GM12878 (cell line): Measurements from ENCODE around the gene NIPA2. TPM values are rescaled to one million over a fixed set of nuclear protein-coding genes. Genes with fewer than 3 reads are reported as not detected.

ENCODE experiments used
- ATAC-seq: fragments of 200-7000 bp; cut with Tn5 transposase; 3 replicates; pipeline ENCODE4 v1.9.1; 2020; ENCODE audit warnings: mild to moderate bottlenecking, moderate library complexity
- BruUV-seq: library from RNA; stranded (reverse); fragments of 400-500 nt; replicated peaks from 2 replicates; lab custom pipeline; 2021; lab: Mats Ljungman, UMichigan
- CTCF ChIA-PET: fragments of 300-600 bp; sonication (Branson Sonifier 250); formaldehyde crosslinking; extraction: SDS; loops from one replicate; lab custom pipeline; 2021; ENCODE audit warnings: inconsistent platforms; lab: Yijun Ruan, JAX
- POLR2A ChIA-PET: fragments of 350-600 bp; formaldehyde crosslinking; extraction: SDS; loops from one replicate; lab custom pipeline; 2021; ENCODE audit warnings: inconsistent platforms; lab: Charles Lee
- RAD21 ChIA-PET: fragments of 300-600 bp; sonication (Branson Sonifier 250); formaldehyde crosslinking; loops from one replicate; lab custom pipeline; 2023; ENCODE audit warnings: antibody characterized with exemption; ENCODE audit not compliant: unreplicated experiment; lab: Charles Lee
- SMC1A ChIA-PET: fragments of 300-600 bp; sonication (Branson Sonifier 250); formaldehyde crosslinking; loops from one replicate; lab custom pipeline; 2023; ENCODE audit not compliant: unreplicated experiment, uncharacterized antibody; lab: Charles Lee
- DNase-seq: peaks from one replicate; pipeline ENCODE4 v3.0.0-alpha.2; 2011; ENCODE audit warnings: low read depth, low spot score
- FAIRE-seq: peaks from 3 replicates; lab custom pipeline; 2011; peaks lifted over from hg19 to GRCh38; lab: Jason Lieb, UNC
- H2AFZ ChIP-seq: 2 replicates; pipeline ENCODE4 v1.6.0; 2011; ENCODE audit warnings: low read depth, low read length, control low read depth; ENCODE audit not compliant: control insufficient read depth
- H3K27ac ChIP-seq: 2 replicates; pipeline ENCODE4 v1.5.1; 2011; ENCODE audit warnings: control low read depth; ENCODE audit not compliant: control insufficient read depth, insufficient read depth
- H3K27me3 ChIP-seq, 2 experiments: replicated peaks in 1 of 2; 2 replicates each; pipeline versions ENCODE4 v1.6.0 to v1.6.1; 2011; ENCODE audit warnings: low read length in 1 of 2; ENCODE audit not compliant: control insufficient read depth in 2 of 2, insufficient read depth in 2 of 2
- H3K36me3 ChIP-seq, 2 experiments: 2 replicates each; pipeline ENCODE4 v1.5.1; 2011; ENCODE audit warnings: low read length in 1 of 2; ENCODE audit not compliant: control insufficient read depth in 2 of 2, insufficient read depth in 2 of 2
- H3K4me1 ChIP-seq: 2 replicates; pipeline ENCODE4 v1.6.1; 2011; ENCODE audit warnings: mild to moderate bottlenecking, low read length, moderate library complexity, mixed read lengths; ENCODE audit not compliant: control insufficient read depth, insufficient read depth
- H3K4me2 ChIP-seq: 2 replicates; pipeline ENCODE4 v1.6.0; 2011; ENCODE audit warnings: control low read depth; ENCODE audit not compliant: control insufficient read depth, insufficient read depth
- H3K4me3 ChIP-seq: fragments of 200-600 bp; sonication (generic); 2 replicates; pipeline ENCODE4 v1.5.1; 2016
- H3K79me2 ChIP-seq: 2 replicates; pipeline ENCODE4 v1.6.0; 2011; ENCODE audit warnings: low read length; ENCODE audit not compliant: control insufficient read depth, insufficient read depth
- H3K9ac ChIP-seq: 2 replicates; pipeline ENCODE4 v1.8.0; 2011; ENCODE audit warnings: low read length, control low read depth, mixed read lengths; ENCODE audit not compliant: control insufficient read depth, insufficient read depth
- H3K9me3 ChIP-seq: replicated peaks from 3 replicates; pipeline ENCODE4 v1.5.1; 2011; ENCODE audit warnings: mild to moderate bottlenecking, low read length; ENCODE audit not compliant: control insufficient read depth, insufficient read depth
- H4K20me1 ChIP-seq: 2 replicates; pipeline ENCODE4 v1.6.0; 2011; ENCODE audit not compliant: control insufficient read depth, insufficient read depth
- LARP7 ChIP-seq: fragments of 450-650 bp; IDR thresholded peaks from 2 replicates; pipeline ENCODE4 v1.6.1; 2017; ENCODE audit warnings: mild to moderate bottlenecking
- POLR2AphosphoS2 ChIP-seq: IDR thresholded peaks from 2 replicates; pipeline ENCODE4 v1.6.1; 2011; ENCODE audit warnings: low read depth, mild to moderate bottlenecking, low read length, improper control_type of control experiment, moderate library complexity
- REST ChIP-seq: IDR thresholded peaks from 2 replicates; pipeline ENCODE4 v1.6.1; 2012; ENCODE audit warnings: mild to moderate bottlenecking, low read depth, low read length
- WGBS: methylation state at CpG from one replicate; pipeline ENCODE4 v1.1.6; 2016; ENCODE audit warnings: low lambda C conversion rate; ENCODE audit not compliant: insufficient replicate concordance, insufficient coverage; ENCODE audit errors: missing lambda C conversion rate; 5-methylcytosine and 5-hydroxymethylcytosine counted together
- in situ Hi-C: fragments of 300-500 bp; cut with MboI; formaldehyde crosslinking; loops from 9 replicates; pipeline ENCODE4 v1.14.3; 2018; ENCODE audit warnings: mixed read lengths
- intact Hi-C: fragments of 100-400 bp; cut with micrococcal nuclease; formaldehyde crosslinking; loops from one replicate; pipeline ENCODE4 v1.14.2; 2022; ENCODE audit not compliant: unreplicated experiment
- polyA plus RNA-seq, 11 experiments: library from polyadenylated mRNA; depleted of rRNA in 4 of 11; unstranded in 6 of 11; stranded (reverse) in 5 of 11; fragments of >200 nt; fragmentation: Nextera tagmentation in 4 of 11; fragmentation: Illumina TruSeq in 1 of 11; extraction: Ambion mirVana in 4 of 11; extraction: Trizol in 1 of 11; gene quantifications; 1 replicate in 1 of 11; 2 replicates in 10 of 11; pipeline versions ENCODE4 v1.2.1 to v1.2.3, GENCODE V29; 2011 to 2016; ENCODE audit warnings: inconsistent platforms in 2 of 11, missing spikeins in 2 of 11, low read depth in 1 of 11
- total RNA-seq, 4 experiments: library from RNA; depleted of rRNA in 3 of 4; stranded (reverse); fragments of >200 nt in 3 of 4; fragmentation: Illumina TruSeq in 1 of 4; extraction: Trizol in 1 of 4; gene quantifications; 2 replicates each; pipeline versions ENCODE4 v1.2.1 to v1.2.3, GENCODE V29; 2013 to 2021

NIPA2 gene
- total and polyA plus RNA-seq, 10 of the 15 experiments (the other 5 are each of a cell fraction or from before 2014, with no cell fraction given): 24.4 to 159 (median 96.5) TPM

DNA sequence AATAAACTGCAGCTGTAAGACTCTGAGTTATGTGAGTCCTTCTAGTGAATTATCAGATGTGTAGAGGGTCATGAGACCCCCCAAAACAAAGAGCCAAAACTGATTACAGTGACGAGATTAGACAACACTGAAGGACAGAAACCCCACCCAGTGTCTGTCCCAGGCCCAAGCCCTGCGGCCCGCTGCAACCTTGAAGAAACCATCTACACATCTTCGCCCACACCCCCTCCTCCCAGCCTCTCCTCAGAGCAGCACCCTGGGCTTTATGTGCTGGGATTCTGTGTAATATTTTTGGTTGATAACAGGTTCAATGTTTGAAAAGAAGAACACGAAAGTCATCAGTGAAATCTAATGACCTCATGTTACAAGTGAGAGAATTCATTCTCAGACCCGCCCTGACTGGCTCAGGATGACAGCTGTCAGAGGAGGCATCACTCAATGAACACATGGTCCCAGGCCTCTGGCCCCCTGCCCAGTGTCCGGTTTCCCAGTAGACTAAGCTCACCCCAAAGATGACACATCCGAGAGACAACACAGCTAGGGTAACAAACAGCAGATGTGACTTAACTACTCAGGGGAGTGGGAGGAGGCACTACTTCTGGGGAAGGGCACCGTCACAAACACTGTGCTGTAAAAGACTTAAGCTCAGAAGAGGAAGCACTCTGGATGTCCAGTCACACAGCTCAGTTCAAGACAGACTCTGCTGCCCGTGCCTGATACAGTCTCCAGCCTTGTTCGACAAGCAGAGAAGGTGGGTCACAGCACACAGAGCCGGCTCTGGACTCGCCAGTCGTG lies 48.9 kb downstream of the NIPA2 start:
- DNase-seq: no peak
- H3K36me3 ChIP-seq: peaks cover 4 to 6% of the 10 kb centered on the region in 2 experiments; a peak in 2 of 4 replicates
- SMC1A ChIA-PET: no interaction called here
- TF ChIP-seq REST (no peak), POLR2AphosphoS2 (no peak), LARP7 (no peak)
- TF ChIP-seq, all 136 proteins: peak for 0
- ChIA-PET CTCF (interaction anchor here (0.7 kb wide), 1 partner anchor 78 kb away, joined by 3 read pairs; no protein-coding TSS in a partner anchor), RAD21 (no interaction called here), POLR2A (no interaction called here)
- H4K20me1 ChIP-seq: no peaks in the 10 kb centered on the region
- no peak overlapping the region for H3K4me3 ChIP-seq
- H3K9me3 ChIP-seq: no peaks in the 10 kb centered on the region
- BruUV-seq: no TSS peak
- H3K27ac ChIP-seq: no peak overlapping the region
- 81% methylated on average over 14 of the region's 14 CpGs for WGBS
- H2AFZ ChIP-seq: no peak overlapping the region
- no peaks in the 10 kb centered on the region for H3K27me3 ChIP-seq
- in situ Hi-C loops: no loop called here
- no peak overlapping the region for H3K4me2 ChIP-seq
- H3K9ac ChIP-seq: no peak overlapping the region
- no peak for ATAC-seq
- no peaks in the 10 kb centered on the region for H3K4me1 ChIP-seq
- FAIRE-seq: no peak
- intact Hi-C loops: no loop called here
- H3K79me2 ChIP-seq: no peaks in the 10 kb centered on the region
